Measurements from ENCODE around the gene KCNN4.
A peak's percentile ranks its signal among the peaks of the same experiment; 100 is the strongest.
"Not testable (repeated sequence)": the region's sequence is repeated elsewhere in the genome, so short reads cannot be mapped to it uniquely, and the experiment has no call there.

The KCNN4 gene

GRCh38 chr19:43798546-43799409 lies 18.0 kb upstream of the KCNN4 start:
- DNase-seq = no peak

GRCh38 chr19:43798026-43798545 lies 17.3 kb upstream of the KCNN4 start:
- DNase-seq = no peak

GRCh38 chr19:43797556-43797955 lies 16.8 kb upstream of the KCNN4 start:
- DNase-seq = no peak

GRCh38 chr19:43797118-43797517 lies 16.3 kb upstream of the KCNN4 start:
- no peak for DNase-seq

- DNase-seq = no peak
Observed at GRCh38 chr19:43790587-43790986, 9.8 kb upstream of the KCNN4 start.

GRCh38 chr19:43789029-43789428 lies 8.3 kb upstream of the KCNN4 start:
- peak; percentile 19 for DNase-seq

GRCh38 chr19:43786665-43787064 lies 5.9 kb upstream of the KCNN4 start:
- DNase-seq = no peak

- peak; percentile 68 for DNase-seq
Observed at GRCh38 chr19:43784981-43785808, 4.4 kb upstream of the KCNN4 start.

GRCh38 chr19:43784241-43784980 lies 3.6 kb upstream of the KCNN4 start:
- DNase-seq = peak; percentile 62

- DNase-seq = no peak
Observed at GRCh38 chr19:43783636-43784035, 2.9 kb upstream of the KCNN4 start.

GRCh38 chr19:43782689-43783231 lies 2.0 kb upstream of the KCNN4 start:
- DNase-seq = no peak

GRCh38 chr19:43782311-43782660 lies 1.5 kb upstream of the KCNN4 start:
- no peak for DNase-seq

GRCh38 chr19:43781630-43782310 lies 997 bp upstream of the KCNN4 start:
- no peak for DNase-seq

GRCh38 chr19:43779820-43780219 lies 953 bp downstream of the KCNN4 start:
- no peak for DNase-seq

- no peak for DNase-seq
Observed at GRCh38 chr19:43779147-43779819, 1.5 kb downstream of the KCNN4 start.

GRCh38 chr19:43778651-43779050 lies 2.1 kb downstream of the KCNN4 start:
- DNase-seq = no peak

GRCh38 chr19:43777163-43777695 lies 3.5 kb downstream of the KCNN4 start:
- peak; percentile 8 for DNase-seq

- DNase-seq = no peak
Observed at GRCh38 chr19:43776286-43776685, 4.5 kb downstream of the KCNN4 start.

GRCh38 chr19:43775299-43775890 lies 5.4 kb downstream of the KCNN4 start:
- DNase-seq = no peak

- not testable (repeated sequence) for DNase-seq
Observed at GRCh38 chr19:43774940-43775258, 5.9 kb downstream of the KCNN4 start.

Data from kidney glomerular epithelial cell (primary cell).